GM21360 (cell line): ENCODE data around the gene NPIPB8.
"Not testable (repeated sequence)": the region's sequence is repeated elsewhere in the genome, so short reads cannot be mapped to it uniquely, and the experiment has no call there.

Source experiments
- ATAC-seq: cut with Tn5 transposase; IDR thresholded peaks from one replicate; pipeline ENCODE4 v1.9.1; 2021; ENCODE audit warnings: mild to moderate bottlenecking, moderate library complexity; ENCODE audit not compliant: unreplicated experiment

NPIPB8 gene

GRCh38 chr16:28637765-28638164 lies at the start of gene NPIPB8:
NPIPB8 (plus strand) TSS chr16:28638065; CDS start chr16:28638361, 296 bp downstream.
- ATAC-seq = not testable (repeated sequence)

GRCh38 chr16:28589069-28589468 lies 48.8 kb upstream of the NPIPB8 start:
- no peak for ATAC-seq

GRCh38 chr16:28589930-28590329 lies 47.9 kb upstream of the NPIPB8 start:
- ATAC-seq = no peak

GRCh38 chr16:28590384-28591340 lies 47.2 kb upstream of the NPIPB8 start:
- ATAC-seq = no peak

GRCh38 chr16:28591355-28591754 lies 46.5 kb upstream of the NPIPB8 start:
- no peak for ATAC-seq

- no peak for ATAC-seq
Measured at GRCh38 chr16:28592511-28592910, 45.4 kb upstream of the NPIPB8 start.

GRCh38 chr16:28592979-28593553 lies 44.8 kb upstream of the NPIPB8 start:
- no peak for ATAC-seq

GRCh38 chr16:28595451-28595850 lies 42.4 kb upstream of the NPIPB8 start:
- ATAC-seq = not testable (repeated sequence)

- no peak for ATAC-seq
Measured at GRCh38 chr16:28596115-28596630, 41.7 kb upstream of the NPIPB8 start.

GRCh38 chr16:28596840-28597691 lies 40.8 kb upstream of the NPIPB8 start, which contains the start of gene SULT1A2:
SULT1A2 (minus strand) TSS chr16:28597050; CDS start chr16:28595930, 1,120 bp downstream.
- ATAC-seq = no peak

- no peak for ATAC-seq
Measured at GRCh38 chr16:28597692-28598261, 40.1 kb upstream of the NPIPB8 start.

- peak; percentile 47 for ATAC-seq
Measured at GRCh38 chr16:28599377-28600285, 38.2 kb upstream of the NPIPB8 start.

- ATAC-seq = not testable (repeated sequence)
Measured at GRCh38 chr16:28600965-28601364, 36.9 kb upstream of the NPIPB8 start.

- ATAC-seq = not testable (repeated sequence)
Measured at GRCh38 chr16:28601589-28601988, 36.3 kb upstream of the NPIPB8 start.

- ATAC-seq = not testable (repeated sequence)
Measured at GRCh38 chr16:28602062-28602461, 35.8 kb upstream of the NPIPB8 start.

- no peak for ATAC-seq
Measured at GRCh38 chr16:28602529-28602928, 35.3 kb upstream of the NPIPB8 start.

GRCh38 chr16:28603381-28604185 lies 34.3 kb upstream of the NPIPB8 start:
- ATAC-seq = no peak

- no peak for ATAC-seq
Measured at GRCh38 chr16:28604186-28604565, 33.7 kb upstream of the NPIPB8 start.
